Trophoblast cell (in vitro differentiated cells and primary cell): ENCODE measurements around the gene OR10J4.
"Not testable (repeated sequence)": the region's sequence is repeated elsewhere in the genome, so short reads cannot be mapped to it uniquely, and the experiment has no call there.

Source experiments
- DNase-seq, 2 donors: peaks; one replicate each; pipeline ENCODE4 v3.0.0-alpha.2; 2016
- H2AFZ ChIP-seq: 2 replicates; pipeline ENCODE4 v1.6.1; 2013; ENCODE audit warnings: low read length, moderate library complexity, mild to moderate bottlenecking; ENCODE audit not compliant: insufficient read depth, poor library complexity
- H2AK5ac ChIP-seq: 2 replicates; pipeline ENCODE4 v1.6.1; 2013; ENCODE audit warnings: mild to moderate bottlenecking, low read length
- H2BK120ac ChIP-seq: 2 replicates; pipeline ENCODE4 v1.6.1; 2013; ENCODE audit warnings: low read length, mild to moderate bottlenecking, moderate library complexity; ENCODE audit not compliant: insufficient read depth, poor library complexity
- H2BK12ac ChIP-seq: 2 replicates; pipeline ENCODE4 v1.6.1; 2013; ENCODE audit warnings: mild to moderate bottlenecking, low read length, moderate library complexity
- H2BK5ac ChIP-seq: 2 replicates; pipeline ENCODE4 v1.6.1; 2013; ENCODE audit warnings: low read length, low read depth, moderate library complexity, mild to moderate bottlenecking; ENCODE audit not compliant: poor library complexity
- H3K14ac ChIP-seq: 2 replicates; pipeline ENCODE4 v1.6.1; 2013; ENCODE audit warnings: mild to moderate bottlenecking, low read length
- H3K18ac ChIP-seq: 2 replicates; pipeline ENCODE4 v1.6.1; 2013; ENCODE audit warnings: mild to moderate bottlenecking, low read length
- H3K23ac ChIP-seq: 2 replicates; pipeline ENCODE4 v1.6.1; 2013; ENCODE audit warnings: low read length
- H3K27ac ChIP-seq: 2 replicates; pipeline ENCODE4 v1.5.1; 2013; ENCODE audit warnings: low read depth, mild to moderate bottlenecking, inconsistent platforms, low read length, moderate library complexity
- H3K27me3 ChIP-seq: 2 replicates; pipeline ENCODE4 v1.6.1; 2013; ENCODE audit warnings: inconsistent platforms, mild to moderate bottlenecking, low read length, moderate library complexity; ENCODE audit not compliant: insufficient read depth
- H3K36me3 ChIP-seq, 2 experiments: 1 replicate in 1 of 2; 2 replicates in 1 of 2; pipeline ENCODE4 v1.6.1; 2013; ENCODE audit warnings: low read length in 2 of 2, mild to moderate bottlenecking in 2 of 2, moderate library complexity in 1 of 2; ENCODE audit not compliant: insufficient read depth in 2 of 2, control insufficient read depth in 1 of 2
- H3K4ac ChIP-seq: 2 replicates; pipeline ENCODE4 v1.6.1; 2013; ENCODE audit warnings: low read depth, mild to moderate bottlenecking, low read length, moderate library complexity
- H3K4me1 ChIP-seq, 2 experiments: 1 replicate in 1 of 2; 2 replicates in 1 of 2; pipeline ENCODE4 v1.6.1; 2013; ENCODE audit warnings: low read length in 2 of 2, mild to moderate bottlenecking in 2 of 2, moderate library complexity in 1 of 2; ENCODE audit not compliant: insufficient read depth in 2 of 2, control insufficient read depth in 1 of 2
- H3K4me2 ChIP-seq: 2 replicates; pipeline ENCODE4 v1.6.1; 2013; ENCODE audit warnings: inconsistent platforms, mild to moderate bottlenecking, low read length, moderate library complexity
- H3K4me3 ChIP-seq: 2 replicates; pipeline ENCODE4 v1.5.1; 2013; ENCODE audit warnings: mild to moderate bottlenecking, low read depth, low read length, inconsistent platforms
- H3K79me1 ChIP-seq: one replicate; pipeline ENCODE4 v1.6.1; 2013; ENCODE audit warnings: low read length
- H3K79me2 ChIP-seq: 2 replicates; pipeline ENCODE4 v1.6.1; 2013; ENCODE audit warnings: low read length, mild to moderate bottlenecking; ENCODE audit not compliant: control insufficient read depth, insufficient read depth, poor library complexity
- H3K9ac ChIP-seq: 2 replicates; pipeline ENCODE4 v1.6.1; 2013; ENCODE audit warnings: mild to moderate bottlenecking, low read length
- H3K9me3 ChIP-seq: 2 replicates; pipeline ENCODE4 v1.6.1; 2013; ENCODE audit warnings: low read depth, mild to moderate bottlenecking, control low read depth, inconsistent platforms, low read length; ENCODE audit not compliant: insufficient read depth
- H4K12ac ChIP-seq: 2 replicates; pipeline ENCODE4 v1.6.1; 2013; ENCODE audit warnings: low read depth, mild to moderate bottlenecking, low read length, moderate library complexity
- H4K8ac ChIP-seq: 2 replicates; pipeline ENCODE4 v1.6.1; 2013; ENCODE audit warnings: low read depth, mild to moderate bottlenecking, low read length, moderate library complexity
- H4K91ac ChIP-seq: one replicate; pipeline ENCODE4 v1.6.1; 2013; ENCODE audit warnings: low read depth, mild to moderate bottlenecking, low read length, moderate library complexity
- WGBS: extraction: QIAGEN DNeasy Blood & Tissue Kit; methylation state at CpG from one replicate; pipeline ENCODE4 v1.1.7; 2013; ENCODE audit warnings: missing lambda C conversion rate; ENCODE audit not compliant: insufficient read length, insufficient coverage; ENCODE audit errors: extremely low coverage; 5-methylcytosine and 5-hydroxymethylcytosine counted together

The OR10J4 gene

DNA sequence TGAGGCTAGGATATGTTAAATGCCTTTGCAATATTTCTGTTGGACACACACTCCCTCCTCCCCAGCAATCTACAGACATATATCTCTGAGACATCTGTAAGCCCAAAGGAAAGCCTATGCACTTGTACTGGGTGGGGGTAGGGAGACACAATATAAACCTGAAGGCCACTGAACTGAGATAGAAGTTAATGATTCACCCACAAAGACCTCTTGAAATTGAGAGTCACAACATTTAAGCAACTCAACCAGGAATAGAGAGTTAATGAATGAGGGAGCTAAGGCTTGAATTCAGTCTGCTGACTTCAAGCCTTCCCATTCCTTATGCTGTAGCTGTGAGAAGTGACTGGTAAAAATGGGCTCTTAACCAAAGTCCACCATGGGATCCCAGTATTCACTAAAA is 12.5 kb downstream of the OR10J4 start:
- Histone ChIP-seq H3K9me3 (peaks cover 2% of the 10 kb centered on the region), H3K23ac (no peak overlapping the region), H3K4ac (no peak overlapping the region), H3K4me2 (no peak overlapping the region), H3K9ac (no peak overlapping the region), H3K27me3 (no peaks in the 10 kb centered on the region), H4K8ac (no peak overlapping the region), H2AK5ac (no peak overlapping the region), H2BK5ac (no peak overlapping the region), H3K14ac (no peak overlapping the region), H4K91ac (no peak overlapping the region), H3K4me3 (no peak overlapping the region), H3K4me1 (no peaks in the 10 kb centered on the region), H2AFZ (no peak overlapping the region), H3K79me1 (no peaks in the 10 kb centered on the region), H3K18ac (no peak overlapping the region), H3K27ac (no peak overlapping the region), H3K36me3 (no peaks in the 10 kb centered on the region), H2BK12ac (no peak overlapping the region), H2BK120ac (no peak overlapping the region), H3K79me2 (no peaks in the 10 kb centered on the region), H4K12ac (no peak overlapping the region)
- no peak for DNase-seq

DNA sequence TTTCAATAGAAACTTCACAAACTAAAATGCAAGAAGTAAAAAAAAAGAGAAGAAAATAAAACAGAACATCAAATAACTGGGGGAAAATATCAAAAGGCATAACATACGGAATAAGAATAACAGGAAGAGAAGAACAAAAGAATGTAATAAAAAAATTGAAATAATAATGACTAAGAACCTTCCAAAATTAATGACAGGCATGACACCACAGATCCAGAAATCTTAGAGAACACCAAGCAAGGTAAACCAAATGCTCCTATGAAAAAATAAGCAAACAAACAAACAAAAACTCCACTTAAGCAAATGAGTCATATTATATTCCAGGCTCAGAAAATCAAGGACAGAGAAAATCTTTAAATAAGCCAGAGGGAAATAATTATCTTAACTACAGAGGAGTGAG is 16.2 kb downstream of the OR10J4 start:
- no peak overlapping the region for H2AFZ ChIP-seq
- H3K4me1 ChIP-seq = no peaks in the 10 kb centered on the region
- H3K14ac ChIP-seq = no peak overlapping the region
- no peak overlapping the region for H3K27ac ChIP-seq
- no peak overlapping the region for H3K4me3 ChIP-seq
- H3K23ac ChIP-seq = no peak overlapping the region
- H3K9ac ChIP-seq = no peak overlapping the region
- no peak overlapping the region for H4K12ac ChIP-seq
- no peak overlapping the region for H2BK12ac ChIP-seq
- H3K4ac ChIP-seq = no peak overlapping the region
- H4K91ac ChIP-seq = no peak overlapping the region
- no peak for DNase-seq
- no peaks in the 10 kb centered on the region for H3K9me3 ChIP-seq
- H3K79me1 ChIP-seq = no peaks in the 10 kb centered on the region
- H4K8ac ChIP-seq = no peak overlapping the region
- no peak overlapping the region for H2BK120ac ChIP-seq
- H3K18ac ChIP-seq = no peak overlapping the region
- H3K36me3 ChIP-seq = no peaks in the 10 kb centered on the region
- WGBS = no CpG with 5 or more reads among the region's 1 CpG
- H3K4me2 ChIP-seq = no peak overlapping the region
- H3K27me3 ChIP-seq = no peaks in the 10 kb centered on the region
- H2AK5ac ChIP-seq = no peak overlapping the region
- H3K79me2 ChIP-seq = no peaks in the 10 kb centered on the region
- no peak overlapping the region for H2BK5ac ChIP-seq

DNA sequence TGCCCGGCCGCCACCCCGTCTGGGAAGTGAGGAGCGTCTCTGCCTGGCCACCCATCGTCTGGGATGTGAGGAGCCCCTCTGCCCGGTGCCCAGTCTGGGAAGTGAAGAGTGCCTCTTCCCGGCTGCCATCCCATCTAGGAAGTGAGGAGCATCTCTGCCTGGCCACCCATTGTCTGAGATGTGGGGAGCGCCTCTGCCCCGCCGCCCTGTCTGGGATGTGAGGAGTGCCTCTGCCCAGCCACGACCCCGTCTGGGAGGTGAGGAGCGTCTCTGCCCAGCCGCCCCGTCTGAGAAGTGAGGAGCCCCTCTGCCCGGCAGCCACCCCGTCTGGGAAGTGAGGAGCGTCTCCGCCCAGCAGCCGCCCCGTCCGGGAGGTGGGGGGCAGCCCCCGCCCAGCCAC is 17.6 kb downstream of the OR10J4 start:
- not testable (repeated sequence) for H3K4me2 ChIP-seq, DNase-seq, H3K4ac ChIP-seq, H3K27ac ChIP-seq, H3K79me2 ChIP-seq, H4K8ac ChIP-seq, H4K91ac ChIP-seq, H2BK5ac ChIP-seq, H3K9me3 ChIP-seq, H3K4me1 ChIP-seq, H2AFZ ChIP-seq, H3K18ac ChIP-seq, H3K14ac ChIP-seq, H3K4me3 ChIP-seq, H2AK5ac ChIP-seq, H3K79me1 ChIP-seq, H4K12ac ChIP-seq, H3K9ac ChIP-seq, H2BK12ac ChIP-seq, H2BK120ac ChIP-seq, H3K27me3 ChIP-seq, H3K23ac ChIP-seq, H3K36me3 ChIP-seq
- WGBS = no CpG with 5 or more reads among the region's 23 CpGs

DNA sequence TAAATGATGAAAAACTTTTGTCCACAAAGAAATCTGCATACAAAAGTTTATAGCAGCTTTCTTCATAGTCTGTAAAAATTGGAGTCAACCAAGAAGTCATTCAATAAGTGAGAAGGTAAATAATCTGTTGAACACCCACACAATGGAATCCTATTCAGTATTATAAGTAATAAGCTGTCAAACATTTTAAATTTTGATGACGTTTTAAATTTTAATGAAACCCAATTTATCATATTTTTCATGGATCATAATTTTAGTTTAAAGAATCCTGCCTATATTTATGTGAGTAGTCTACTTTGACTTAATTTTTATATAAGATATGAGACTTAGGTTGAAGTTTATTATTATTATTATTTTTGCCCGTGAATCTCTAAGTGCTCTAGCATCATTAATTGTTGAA is 27.5 kb downstream of the OR10J4 start:
- Histone ChIP-seq H2BK120ac (no peak overlapping the region), H3K27me3 (no peaks in the 10 kb centered on the region), H3K36me3 (no peaks in the 10 kb centered on the region), H3K9me3 (peaks cover 2% of the 10 kb centered on the region), H3K23ac (no peak overlapping the region), H3K4ac (no peak overlapping the region), H2AK5ac (no peak overlapping the region), H3K79me2 (no peaks in the 10 kb centered on the region), H2BK5ac (no peak overlapping the region), H2AFZ (no peak overlapping the region), H3K4me2 (no peak overlapping the region), H4K12ac (no peak overlapping the region), H3K27ac (no peak overlapping the region), H3K9ac (no peak overlapping the region), H3K4me3 (no peak overlapping the region), H3K79me1 (no peaks in the 10 kb centered on the region), H2BK12ac (no peak overlapping the region), H4K8ac (no peak overlapping the region), H3K14ac (no peak overlapping the region), H3K4me1 (no peaks in the 10 kb centered on the region), H3K18ac (no peak overlapping the region), H4K91ac (no peak overlapping the region)
- no peak for DNase-seq
- WGBS = no CpG with 5 or more reads among the region's 2 CpGs

DNA sequence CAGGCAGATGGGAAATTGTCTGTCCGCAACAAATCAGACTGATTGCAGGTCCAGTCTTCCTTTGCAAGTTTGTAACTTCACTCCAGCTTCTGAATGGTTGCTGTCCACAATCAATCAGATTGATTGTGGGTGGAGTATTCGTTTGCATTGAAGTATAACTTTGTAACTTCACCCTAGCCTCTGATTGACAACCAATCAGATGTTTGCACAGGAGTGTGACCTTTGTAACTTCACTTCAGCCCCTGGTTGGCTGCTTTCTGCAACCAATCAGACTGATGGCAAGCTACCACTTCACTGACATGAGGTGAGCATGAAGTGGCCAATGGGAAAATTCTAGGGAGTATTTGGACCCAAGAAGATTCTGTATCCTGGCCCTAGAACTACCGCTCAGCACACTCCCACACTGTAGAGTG is 33.2 kb downstream of the OR10J4 start:
- Histone ChIP-seq H3K27ac (no peak overlapping the region), H3K9me3 (peaks cover 2% of the 10 kb centered on the region), H2BK120ac (no peak overlapping the region), H4K12ac (no peak overlapping the region), H2BK5ac (no peak overlapping the region), H3K4me3 (no peak overlapping the region), H3K14ac (no peak overlapping the region), H3K79me2 (no peaks in the 10 kb centered on the region), H3K4me1 (no peaks in the 10 kb centered on the region), H3K36me3 (no peaks in the 10 kb centered on the region), H3K23ac (no peak overlapping the region), H3K18ac (no peak overlapping the region), H3K27me3 (no peaks in the 10 kb centered on the region), H2AK5ac (no peak overlapping the region), H3K9ac (no peak overlapping the region), H4K91ac (no peak overlapping the region), H3K4ac (no peak overlapping the region), H2AFZ (no peak overlapping the region), H4K8ac (no peak overlapping the region), H3K4me2 (no peak overlapping the region), H2BK12ac (no peak overlapping the region), H3K79me1 (no peaks in the 10 kb centered on the region)
- no CpG with 5 or more reads among the region's 3 CpGs for WGBS
- no peak for DNase-seq
